Superior temporal gyrus (tissue), 1 donor: ENCODE measurements around the gene EMX1.

ENCODE experiments used
- DNase-seq: peaks from one replicate; pipeline ENCODE4 v3.0.0-alpha.2; 2016; ENCODE audit errors: extremely low spot score

Gene EMX1

GRCh38 chr2:72942881-72943418, 25.6 kb downstream of the EMX1 start:
- DNase-seq = no peak

DNA sequence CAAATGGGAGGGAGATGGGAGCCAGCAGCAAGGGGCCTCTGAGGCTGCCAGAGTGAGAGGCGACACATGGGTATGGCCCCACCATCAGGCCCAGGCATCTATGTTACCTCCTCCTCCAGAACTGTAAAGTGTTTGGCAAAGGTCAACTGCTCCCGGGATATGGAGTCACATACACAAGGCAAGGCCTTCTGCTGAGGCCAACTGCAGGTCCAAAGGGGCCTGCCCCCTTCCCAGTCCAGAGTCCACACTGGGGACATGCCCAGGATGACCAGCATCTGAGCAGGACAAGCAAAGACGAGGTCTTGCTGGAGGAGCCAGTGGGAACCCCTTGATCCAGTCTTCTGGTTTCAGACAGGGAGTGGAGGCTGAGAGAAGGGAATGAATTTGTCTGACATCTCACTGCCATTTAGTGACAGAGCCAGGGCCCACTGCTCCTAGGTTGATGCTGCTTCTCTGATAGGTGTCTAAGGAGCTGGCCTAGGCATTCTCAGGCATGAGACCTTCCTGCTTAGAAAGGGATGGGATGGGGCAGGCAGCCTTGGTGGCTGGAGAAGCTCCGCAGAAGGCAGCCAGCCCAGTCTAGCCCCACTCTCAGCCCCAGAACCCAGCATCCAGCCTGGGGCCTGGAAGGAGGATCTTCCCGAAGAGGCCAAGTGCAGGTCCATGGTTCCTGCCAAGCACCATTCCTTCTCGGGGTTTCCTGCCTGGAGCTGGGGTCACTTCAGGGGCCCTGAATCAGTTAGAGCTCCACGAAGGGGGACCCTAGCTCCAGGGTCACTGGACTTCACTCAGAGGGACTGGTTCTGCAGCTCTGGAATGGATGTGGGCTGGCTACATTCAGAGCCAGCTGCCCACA, 26.4 kb downstream of the EMX1 start:
- no peak for DNase-seq

- DNase-seq = no peak
Observed at GRCh38 chr2:72944804-72945449, 27.6 kb downstream of the EMX1 start.

DNA sequence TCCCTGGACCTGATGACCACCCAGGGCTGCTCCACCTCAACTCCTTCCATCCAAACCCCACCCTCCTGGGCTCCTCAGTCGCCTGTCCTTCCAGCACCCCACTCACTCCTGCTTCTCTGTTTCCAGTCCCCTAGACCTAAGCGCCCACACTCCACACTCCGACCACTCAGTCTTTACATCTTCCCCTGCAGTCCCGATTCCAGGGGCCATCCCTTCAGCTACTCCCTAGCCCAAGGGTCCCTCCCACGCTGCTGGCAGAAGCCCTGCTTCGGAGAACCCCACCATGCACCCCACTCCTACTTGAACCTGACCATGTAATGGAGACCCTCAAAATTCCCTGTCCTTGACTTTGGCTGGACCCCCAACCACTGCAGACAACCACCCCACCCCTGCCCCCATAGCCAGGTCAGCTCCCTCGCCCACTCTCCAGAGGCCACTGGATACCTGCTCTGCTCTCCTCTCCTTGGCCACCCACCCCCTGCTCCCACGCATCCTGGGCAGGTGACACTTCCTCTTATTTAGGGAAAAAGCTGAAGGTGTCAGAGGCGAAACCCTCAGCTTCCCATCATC, 28.2 kb downstream of the EMX1 start:
- no peak for DNase-seq

DNA sequence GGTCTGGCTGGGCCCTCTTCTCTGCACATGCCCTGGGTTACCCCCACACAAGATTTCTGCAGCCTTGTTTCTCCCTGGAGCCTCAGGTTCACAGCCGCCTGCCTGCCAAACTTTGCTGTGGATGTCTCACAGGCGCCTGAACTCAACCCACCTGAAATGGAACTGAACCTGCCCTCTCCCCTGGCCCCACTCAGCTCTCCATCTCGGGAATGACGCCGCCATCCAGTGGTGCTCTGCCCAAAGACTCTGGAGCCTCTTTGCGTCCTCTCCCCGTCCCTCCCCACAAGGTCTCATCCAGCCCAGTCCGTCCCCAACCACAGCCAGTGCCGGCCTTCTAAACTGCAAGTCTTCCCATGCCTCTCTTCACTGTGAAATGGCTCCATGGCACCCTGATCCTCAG, 29.1 kb downstream of the EMX1 start:
- DNase-seq = no peak

- DNase-seq = peak; percentile 62
Observed at GRCh38 chr2:72947952-72948830, 30.9 kb downstream of the EMX1 start.

GRCh38 chr2:72949045-72949444, 31.7 kb downstream of the EMX1 start:
- no peak for DNase-seq

- DNase-seq = no peak
Observed at GRCh38 chr2:72949642-72950041, 32.3 kb downstream of the EMX1 start.

DNA sequence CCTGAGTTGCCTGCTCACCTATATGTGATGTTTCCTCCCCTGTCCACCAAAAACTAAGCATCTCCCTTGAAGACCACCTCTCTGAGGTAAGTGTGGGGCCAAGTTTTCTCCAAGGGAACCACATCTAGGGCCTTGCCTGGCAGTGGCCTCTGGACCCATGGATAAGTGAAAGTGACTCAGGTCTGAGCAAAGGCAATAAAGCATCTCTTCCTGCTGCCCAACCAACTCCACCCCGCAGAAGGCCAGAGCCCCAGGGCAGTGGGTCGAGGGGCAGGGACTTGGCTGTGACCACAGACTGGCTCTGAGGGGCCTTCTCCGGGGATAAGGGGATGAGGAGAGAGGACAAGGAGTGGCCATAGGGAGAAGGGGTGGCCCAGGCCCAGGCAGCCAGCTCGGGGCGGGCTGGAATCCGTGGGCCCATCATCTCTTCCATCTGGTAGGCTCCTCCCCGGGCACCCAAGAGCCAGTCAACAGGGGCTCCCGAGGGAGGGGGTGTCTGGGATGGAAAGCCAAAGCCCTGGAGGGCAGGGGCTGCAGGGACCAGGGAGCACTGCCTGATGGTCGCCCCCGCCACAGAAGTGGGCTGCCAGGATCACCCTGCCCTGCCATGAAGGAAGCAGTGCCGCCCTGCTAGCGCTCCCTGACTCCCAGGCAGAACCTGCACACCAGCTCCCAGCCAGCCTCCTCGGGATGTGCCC, 33.4 kb downstream of the EMX1 start:
- no peak for DNase-seq

DNA sequence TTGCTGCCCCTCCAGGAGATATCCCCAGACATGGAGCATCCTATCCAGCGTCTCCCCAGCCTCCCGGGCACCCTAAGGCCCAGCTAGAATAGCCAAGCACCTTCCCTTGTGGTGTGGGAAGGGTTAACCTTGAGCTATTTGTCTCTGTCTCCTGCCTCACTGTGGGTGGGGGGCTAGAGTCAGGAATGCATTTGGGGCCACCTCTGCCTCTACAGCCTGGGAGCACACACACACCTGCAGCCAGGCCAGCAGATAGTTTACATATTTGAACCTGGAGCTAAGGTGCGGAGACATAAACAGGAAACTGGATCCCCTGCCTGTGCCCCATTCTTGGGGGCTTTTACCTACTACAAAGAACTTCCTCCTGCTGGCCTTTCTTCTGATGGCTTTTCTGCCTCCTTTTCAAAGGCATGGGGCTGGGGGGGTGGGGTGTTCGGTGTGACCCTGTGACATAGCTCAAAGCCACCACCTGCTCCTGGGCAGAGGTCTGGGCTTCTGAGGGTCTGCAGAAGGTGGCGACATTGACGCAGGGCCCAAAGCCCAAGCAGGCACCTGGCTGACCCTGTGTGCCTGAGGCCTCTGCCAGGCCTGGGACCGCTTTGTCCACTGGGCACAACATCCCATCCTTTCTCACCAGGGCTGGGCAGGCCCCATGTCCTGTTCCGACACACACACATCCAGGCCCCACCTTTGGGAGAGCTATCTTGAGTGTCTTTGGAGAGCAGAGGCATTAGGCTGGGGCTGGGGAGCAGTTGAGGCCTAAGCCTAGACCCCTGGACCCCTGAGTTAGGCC, 34.2 kb downstream of the EMX1 start:
- no peak for DNase-seq

GRCh38 chr2:72952110-72952823, 34.9 kb downstream of the EMX1 start:
- DNase-seq = no peak

GRCh38 chr2:72952961-72953360, 35.6 kb downstream of the EMX1 start:
- DNase-seq = no peak

DNA sequence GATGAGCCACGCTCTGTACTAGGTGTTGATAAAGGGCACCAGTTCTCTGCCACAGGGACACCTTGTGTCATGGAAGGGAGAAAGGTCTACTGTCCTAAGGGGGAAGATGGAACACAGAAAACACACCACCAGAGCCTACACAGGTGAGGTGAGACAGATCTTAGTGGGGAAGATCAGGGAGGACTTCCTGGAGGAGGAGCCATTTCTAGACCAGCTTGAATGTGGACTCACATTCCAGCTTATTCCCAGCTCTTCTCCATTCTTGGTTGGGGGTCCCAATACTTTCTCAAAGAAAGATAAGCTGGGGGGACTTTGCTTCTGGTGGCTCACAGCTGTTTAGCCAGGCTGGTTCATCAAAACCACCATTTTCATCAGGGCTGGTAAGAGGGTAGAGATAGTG, 36.2 kb downstream of the EMX1 start:
- no peak for DNase-seq

GRCh38 chr2:72953976-72954375, 36.7 kb downstream of the EMX1 start:
- DNase-seq = no peak

DNA sequence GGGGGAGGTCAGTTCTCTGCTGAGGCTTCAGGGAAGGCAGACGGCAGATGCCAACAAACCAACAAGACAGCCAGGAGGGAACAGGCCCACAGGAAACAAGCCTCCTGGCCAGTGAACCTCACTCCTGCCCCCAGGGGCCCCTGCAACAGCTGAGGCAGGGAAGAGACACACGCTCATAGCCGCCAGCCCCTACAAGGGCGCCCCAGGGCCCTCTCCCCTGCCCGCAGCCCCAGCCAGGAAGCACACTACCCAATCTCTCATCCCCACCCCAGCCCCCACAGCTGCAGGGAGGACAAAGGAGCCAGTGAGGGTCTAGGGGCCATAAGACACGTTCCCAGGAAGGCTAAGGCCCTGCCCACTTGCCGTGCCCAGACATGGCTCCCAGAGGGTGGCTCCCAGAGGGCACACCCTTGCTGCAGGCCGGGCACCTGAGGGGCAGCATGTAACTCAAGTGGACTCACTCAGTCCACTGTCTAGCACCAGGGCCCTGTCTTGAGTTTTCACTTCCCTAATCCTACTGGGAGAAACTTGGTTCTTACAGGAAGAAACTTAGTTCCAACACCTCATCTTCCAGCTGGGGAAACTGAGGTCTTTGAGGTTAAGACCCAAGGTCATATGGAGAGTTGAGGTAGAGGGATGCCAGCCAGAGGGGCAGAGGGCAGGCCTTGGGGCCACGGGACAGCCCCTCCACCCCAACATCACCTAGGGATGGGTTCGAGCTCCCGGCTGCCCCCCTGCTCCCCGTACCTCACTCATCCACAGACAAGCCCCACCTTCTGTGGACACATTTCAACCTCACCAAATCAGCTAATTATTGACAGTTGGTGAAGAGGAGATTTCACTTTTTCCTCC, 37.3 kb downstream of the EMX1 start:
- DNase-seq = no peak

- DNase-seq = no peak
Observed at GRCh38 chr2:72955228-72956049, 38.1 kb downstream of the EMX1 start.

DNA sequence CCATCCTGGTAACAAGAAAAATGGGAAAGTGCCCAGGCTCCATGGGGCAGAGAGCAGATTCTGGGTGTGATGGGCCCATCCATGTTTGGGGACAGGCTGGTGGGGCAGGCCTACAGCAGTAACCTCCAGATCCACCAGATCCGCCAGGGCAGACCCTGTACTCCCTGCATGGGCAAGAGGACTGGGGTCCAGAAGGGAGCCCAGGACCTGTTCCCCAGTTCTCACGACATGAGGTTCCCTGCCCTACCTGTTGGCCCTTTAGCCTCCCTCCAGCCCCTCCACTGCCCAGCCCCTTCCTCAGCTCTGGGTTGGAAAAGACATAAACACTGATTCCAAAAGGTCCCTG, 38.7 kb downstream of the EMX1 start:
- no peak for DNase-seq

DNA sequence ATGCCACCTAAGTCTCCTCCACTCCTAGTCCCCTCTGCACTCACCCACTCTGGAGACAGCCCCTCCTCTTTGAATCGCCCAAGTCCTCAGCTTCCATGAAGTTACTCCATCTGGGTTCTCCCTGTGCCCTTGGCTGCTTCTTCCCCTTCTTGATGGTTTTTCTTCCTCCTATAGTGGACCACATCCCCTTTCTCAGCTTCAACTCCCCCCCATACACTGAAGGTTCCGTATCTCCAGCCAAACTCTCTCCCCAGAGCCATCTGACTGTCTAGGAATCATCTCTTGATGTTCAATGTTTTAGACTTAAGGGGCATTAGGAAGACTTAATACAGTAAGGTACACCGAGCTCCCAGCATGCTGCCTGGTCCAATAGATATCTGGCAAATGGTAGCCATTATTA, 39.6 kb downstream of the EMX1 start:
- no peak for DNase-seq
